ENCODE data around the gene HS3ST3A1. TPM values are rescaled to one million over a fixed set of nuclear protein-coding genes. Genes with fewer than 3 reads are reported as not detected.

The HS3ST3A1 gene
- total RNA-seq, 1 experiment from 2014 or later: 47.6 TPM

DNA sequence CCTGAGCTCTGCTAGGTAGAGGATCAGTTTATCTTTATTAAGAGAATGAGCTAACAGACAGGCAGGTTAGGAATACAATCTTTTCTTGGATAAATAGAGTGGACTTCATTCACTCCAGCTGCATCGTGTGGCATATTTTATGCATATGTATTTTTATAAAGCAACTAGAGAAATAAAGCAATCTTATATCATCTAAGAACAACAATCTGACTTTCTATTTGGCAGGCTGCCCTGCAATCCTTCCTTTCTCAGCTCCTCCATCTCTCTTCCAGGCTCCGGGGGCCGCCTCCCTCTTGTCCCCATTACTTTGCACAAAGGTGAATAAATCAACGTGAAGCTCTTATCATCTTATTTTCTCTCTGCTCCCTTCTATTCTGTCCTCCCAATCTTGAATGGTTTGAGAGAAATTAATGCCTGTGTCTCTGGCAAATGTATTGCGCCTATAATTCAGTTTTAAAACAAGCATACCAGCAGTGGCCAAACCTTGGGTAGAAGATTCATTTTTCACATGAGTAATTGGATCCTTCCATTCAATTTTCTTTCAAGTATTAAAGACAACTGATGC lies 64.5 kb downstream of the HS3ST3A1 start:
- ChIA-PET POLR2A (ENCODE audit: unreplicated experiment) (no interaction called here), CTCF (no interaction called here)
- no peaks in the 10 kb centered on the region for H3K27me3 ChIP-seq (ENCODE audit: low read length)
- peaks cover 9% of the 10 kb centered on the region for H3K4me1 ChIP-seq (ENCODE audit: insufficient read depth, low read length)
- DNase-seq: no peak
- H3K4me3 ChIP-seq (ENCODE audit: low read length): no peak overlapping the region
- H3K9me3 ChIP-seq (ENCODE audit: low read length): no peaks in the 10 kb centered on the region
- H3K4me2 ChIP-seq (ENCODE audit: low read length): no peak overlapping the region
- H3F3A ChIP-seq (ENCODE audit: low read length, unreplicated experiment): no peaks in the 10 kb centered on the region
- H2AFZ ChIP-seq (ENCODE audit: low read length): no peak overlapping the region
- 0 out of 2 replicates have a peak, but pooled peaks cover 3% of the 10 kb centered on the region for H3K9me2 ChIP-seq (replicated peaks; ENCODE audit: low read length)
- H4K20me1 ChIP-seq (ENCODE audit: low read length): no peaks in the 10 kb centered on the region
- no peak for TF ChIP-seq EZH2 (IDR thresholded peaks at IDR 0.05; ENCODE audit: low read length, unreplicated experiment)
- TF ChIP-seq, protein P1, sequence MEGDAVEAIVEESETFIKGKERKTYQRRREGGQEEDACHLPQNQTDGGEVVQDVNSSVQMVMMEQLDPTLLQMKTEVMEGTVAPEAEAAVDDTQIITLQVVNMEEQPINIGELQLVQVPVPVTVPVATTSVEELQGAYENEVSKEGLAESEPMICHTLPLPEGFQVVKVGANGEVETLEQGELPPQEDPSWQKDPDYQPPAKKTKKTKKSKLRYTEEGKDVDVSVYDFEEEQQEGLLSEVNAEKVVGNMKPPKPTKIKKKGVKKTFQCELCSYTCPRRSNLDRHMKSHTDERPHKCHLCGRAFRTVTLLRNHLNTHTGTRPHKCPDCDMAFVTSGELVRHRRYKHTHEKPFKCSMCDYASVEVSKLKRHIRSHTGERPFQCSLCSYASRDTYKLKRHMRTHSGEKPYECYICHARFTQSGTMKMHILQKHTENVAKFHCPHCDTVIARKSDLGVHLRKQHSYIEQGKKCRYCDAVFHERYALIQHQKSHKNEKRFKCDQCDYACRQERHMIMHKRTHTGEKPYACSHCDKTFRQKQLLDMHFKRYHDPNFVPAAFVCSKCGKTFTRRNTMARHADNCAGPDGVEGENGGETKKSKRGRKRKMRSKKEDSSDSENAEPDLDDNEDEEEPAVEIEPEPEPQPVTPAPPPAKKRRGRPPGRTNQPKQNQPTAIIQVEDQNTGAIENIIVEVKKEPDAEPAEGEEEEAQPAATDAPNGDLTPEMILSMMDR (conservative IDR thresholded peaks at IDR 0.05; ENCODE audit: low read depth, low read length): no peak
- no peak for TF ChIP-seq EZH2phosphoT487 (IDR thresholded peaks at IDR 0.05; ENCODE audit: borderline replicate concordance, low read length)
- intact Hi-C loops (cut with micrococcal nuclease): no loop called here
- H3K27ac ChIP-seq (ENCODE audit: low read length): no peak overlapping the region
- no peak for ATAC-seq
- BruUV-seq (replicated peaks): no TSS peak
- H3K79me2 ChIP-seq (ENCODE audit: low read length): no peaks in the 10 kb centered on the region
- H3K36me3 ChIP-seq (ENCODE audit: low read depth, low read length): peaks cover 23% of the 10 kb centered on the region
- H3K9ac ChIP-seq (ENCODE audit: low read length): no peak overlapping the region

DNA sequence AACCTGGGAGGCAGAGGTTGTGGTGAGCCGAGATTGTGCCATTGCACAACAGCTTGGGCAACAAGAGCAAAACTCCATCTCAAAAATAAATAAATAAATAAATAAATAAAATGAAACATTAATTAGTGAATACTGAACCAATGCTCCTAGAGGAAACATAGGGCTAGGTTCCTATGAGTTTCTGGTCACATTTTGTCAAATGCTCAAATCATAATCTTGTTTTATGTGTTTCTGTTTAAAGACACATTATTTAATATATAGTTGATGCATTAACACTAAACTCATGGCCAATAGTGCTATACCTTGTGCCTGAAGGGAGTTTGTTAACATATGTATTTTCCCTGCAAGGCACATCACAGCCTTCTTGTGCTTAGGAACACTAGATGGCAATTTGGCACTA lies 66.8 kb downstream of the HS3ST3A1 start:
- ATAC-seq: no peak
- no peaks in the 10 kb centered on the region for H3K79me2 ChIP-seq (ENCODE audit: low read length)
- H3K36me3 ChIP-seq (ENCODE audit: low read depth, low read length): peaks cover 16% of the 10 kb centered on the region
- ChIA-PET CTCF (no interaction called here), POLR2A (ENCODE audit: unreplicated experiment) (no interaction called here)
- no peaks in the 10 kb centered on the region for H3K27me3 ChIP-seq (ENCODE audit: low read length)
- no peak overlapping the region for H2AFZ ChIP-seq (ENCODE audit: low read length)
- H3K4me3 ChIP-seq (ENCODE audit: low read length): no peak overlapping the region
- H3K9me2 ChIP-seq (replicated peaks; ENCODE audit: low read length): no peaks in the 10 kb centered on the region
- no peaks in the 10 kb centered on the region; the same call in none of the 2 replicates for H3K4me1 ChIP-seq (ENCODE audit: insufficient read depth, low read length)
- BruUV-seq (replicated peaks): no TSS peak
- H3K9ac ChIP-seq (ENCODE audit: low read length): no peak overlapping the region
- no peaks in the 10 kb centered on the region for H3K9me3 ChIP-seq (ENCODE audit: low read length)
- no peak for TF ChIP-seq EZH2phosphoT487 (IDR thresholded peaks at IDR 0.05; ENCODE audit: borderline replicate concordance, low read length)
- H4K20me1 ChIP-seq (ENCODE audit: low read length): no peaks in the 10 kb centered on the region
- no peak for DNase-seq
- no peaks in the 10 kb centered on the region for H3F3A ChIP-seq (ENCODE audit: low read length, unreplicated experiment)
- H3K4me2 ChIP-seq (ENCODE audit: low read length): no peak overlapping the region
- intact Hi-C loops (cut with micrococcal nuclease): no loop called here
- no peak overlapping the region for H3K27ac ChIP-seq (ENCODE audit: low read length)

DNA sequence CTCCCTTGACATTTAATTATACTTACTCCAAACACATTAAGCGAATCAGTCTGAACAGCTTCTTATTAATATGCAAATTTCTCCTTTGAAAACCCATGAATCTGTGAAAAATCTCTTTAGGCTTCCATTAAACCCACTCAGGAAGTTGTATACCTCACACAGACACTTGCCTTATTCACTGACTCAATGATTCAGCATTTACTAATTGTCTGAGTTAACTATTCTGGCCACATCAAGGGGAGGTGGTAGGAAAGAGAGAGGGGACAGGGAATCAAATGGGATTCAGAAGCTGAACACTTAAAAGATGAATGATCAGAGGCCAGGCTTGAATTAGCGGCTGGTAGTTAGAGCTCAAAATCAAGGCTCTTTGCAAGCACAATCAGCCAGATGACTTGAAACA lies 70.0 kb downstream of the HS3ST3A1 start:
- ATAC-seq (no peak), DNase-seq (no peak)
- no peaks in the 10 kb centered on the region for H3K79me2 ChIP-seq (ENCODE audit: low read length)
- no peaks in the 10 kb centered on the region; the same call in none of the 2 replicates for H3K4me1 ChIP-seq (ENCODE audit: insufficient read depth, low read length)
- TF ChIP-seq, protein P1 (conservative IDR thresholded peaks at IDR 0.05; ENCODE audit: low read depth, low read length): no peak
- no peak overlapping the region; the same call in 1 of the 2 replicates for H2AFZ ChIP-seq (ENCODE audit: low read length)
- H4K20me1 ChIP-seq (ENCODE audit: low read length): no peaks in the 10 kb centered on the region
- POLR2A ChIA-PET (ENCODE audit: unreplicated experiment): no interaction called here
- H3K4me3 ChIP-seq (ENCODE audit: low read length): no peak overlapping the region
- no peaks in the 10 kb centered on the region for H3K9me3 ChIP-seq (ENCODE audit: low read length)
- no peak overlapping the region for H3K27ac ChIP-seq (ENCODE audit: low read length)
- H3F3A ChIP-seq (ENCODE audit: low read length, unreplicated experiment): no peaks in the 10 kb centered on the region
- H3K9ac ChIP-seq (ENCODE audit: low read length): no peak overlapping the region
- CTCF ChIA-PET: no interaction called here
- no peaks in the 10 kb centered on the region for H3K27me3 ChIP-seq (ENCODE audit: low read length)
- no peak overlapping the region for H3K4me2 ChIP-seq (ENCODE audit: low read length)
- no TSS peak for BruUV-seq (replicated peaks)
- intact Hi-C loops (cut with micrococcal nuclease): no loop called here
- no peaks in the 10 kb centered on the region for H3K9me2 ChIP-seq (replicated peaks; ENCODE audit: low read length)
- H3K36me3 ChIP-seq (ENCODE audit: low read depth, low read length): peaks cover 7% of the 10 kb centered on the region; the same call in 1 of the 2 replicates

Measured in PC-3 (cell line).